Kidney epithelial cell (primary cell): ENCODE data around the gene CACNG1. TPM values are rescaled to one million over a fixed set of nuclear protein-coding genes. Genes with fewer than 3 reads are reported as not detected.

Source experiments
- DNase-seq: peaks from one replicate; pipeline ENCODE4 v3.0.0-alpha.2; 2010; ENCODE audit warnings: low read depth
- H3K27me3 ChIP-seq: 2 replicates; pipeline ENCODE4 v1.6.0; 2011; ENCODE audit warnings: low read length; ENCODE audit not compliant: control insufficient read depth, insufficient read depth
- H3K36me3 ChIP-seq: 2 replicates; pipeline ENCODE4 v1.5.1; 2011; ENCODE audit warnings: low read length; ENCODE audit not compliant: control insufficient read depth, insufficient read depth
- H3K4me3 ChIP-seq: 2 replicates; pipeline ENCODE4 v1.5.1; 2011; ENCODE audit warnings: low read depth, mild to moderate bottlenecking, control low read depth, low read length
- CTCF ChIP-seq: IDR thresholded peaks from 2 replicates; pipeline ENCODE4 v1.5.1; 2011; ENCODE audit warnings: mild to moderate bottlenecking, moderate library complexity, low read length, control low read depth, inconsistent platforms; ENCODE audit not compliant: insufficient read depth, poor library complexity, severe bottlenecking
- total RNA-seq: library from RNA; depleted of rRNA; stranded (reverse); fragments of >200 nt; gene quantifications from 2 replicates; pipeline ENCODE4 v1.2.3, GENCODE V29; 2015

The CACNG1 gene
- total RNA-seq, 1 donor from 2014 or later, result not detected

- no peak overlapping the region for H3K4me3 ChIP-seq
- DNase-seq, result no peak
- H3K36me3 ChIP-seq, result no peaks in the 10 kb centered on the region
- no peak for TF ChIP-seq CTCF
- H3K27me3 ChIP-seq, result peaks cover 8% of the 10 kb centered on the region
Observed at GRCh38 chr17:67021196-67021595, 23.2 kb upstream of the CACNG1 start.

- DNase-seq, result no peak
- Histone ChIP-seq H3K36me3 (no peaks in the 10 kb centered on the region), H3K27me3 (peaks cover 8% of the 10 kb centered on the region), H3K4me3 (no peak overlapping the region)
- TF ChIP-seq CTCF, result no peak
Observed at GRCh38 chr17:67021743-67022450, 22.5 kb upstream of the CACNG1 start.

GRCh38 chr17:67022451-67022810, 21.9 kb upstream of the CACNG1 start:
- peaks cover 8% of the 10 kb centered on the region for H3K27me3 ChIP-seq
- no peak for TF ChIP-seq CTCF
- no peak overlapping the region for H3K4me3 ChIP-seq
- no peaks in the 10 kb centered on the region for H3K36me3 ChIP-seq
- no peak for DNase-seq

- Histone ChIP-seq H3K27me3 (peaks cover 6% of the 10 kb centered on the region), H3K4me3 (no peak overlapping the region), H3K36me3 (no peaks in the 10 kb centered on the region)
- TF ChIP-seq CTCF, result no peak
- DNase-seq, result no peak
Observed at GRCh38 chr17:67024736-67025135, 19.6 kb upstream of the CACNG1 start.

- Histone ChIP-seq H3K4me3 (no peak overlapping the region), H3K27me3 (peaks cover 5% of the 10 kb centered on the region), H3K36me3 (no peaks in the 10 kb centered on the region)
- TF ChIP-seq CTCF, result no peak
- no peak for DNase-seq
Observed at GRCh38 chr17:67025216-67025792, 19.1 kb upstream of the CACNG1 start.

GRCh38 chr17:67026341-67026740, 18.0 kb upstream of the CACNG1 start:
- no peak overlapping the region for H3K4me3 ChIP-seq

More at GRCh38 chr17:67026341-67026740, 18.0 kb upstream of the CACNG1 start:
- Histone ChIP-seq H3K27me3 (peaks cover 4% of the 10 kb centered on the region), H3K36me3 (no peaks in the 10 kb centered on the region)
- TF ChIP-seq CTCF, result no peak
- DNase-seq, result no peak
